A673 (cell line): ENCODE results near the gene SAT2. TPM values are rescaled to one million over a fixed set of nuclear protein-coding genes. Genes with fewer than 3 reads are reported as not detected.

Source experiments
- BruUV-seq: library from RNA; stranded (reverse); fragments of 400-500 nt; replicated peaks from 2 replicates; lab custom pipeline; 2021; lab: Mats Ljungman, UMichigan
- CTCF ChIA-PET: fragments of 300-600 bp; sonication (Branson Sonifier 250); formaldehyde crosslinking; loops from one replicate; lab custom pipeline; 2022; ENCODE audit warnings: antibody characterized with exemption; lab: Charles Lee
- POLR2A ChIA-PET: fragments of 300-600 bp; sonication (Branson Sonifier 250); formaldehyde crosslinking; loops from one replicate; lab custom pipeline; 2022; ENCODE audit warnings: antibody characterized with exemption; ENCODE audit not compliant: low non-redundant PET; lab: Charles Lee
- DNase-seq: peaks from one replicate; pipeline ENCODE4 v3.0.0-alpha.2; 2015; ENCODE audit warnings: low spot score
- H3K27ac ChIP-seq: fragments of 200-600 bp; sonication (generic); 2 replicates; pipeline ENCODE4 v1.5.1; 2016; ENCODE audit warnings: mixed run types, low read depth, mild to moderate bottlenecking, mixed read lengths, antibody characterized with exemption, low read length; ENCODE audit not compliant: poor library complexity, severe bottlenecking
- H3K27me3 ChIP-seq: fragments of 200-600 bp; sonication (generic); replicated peaks from 2 replicates; pipeline ENCODE4 v1.6.1; 2017; ENCODE audit warnings: mixed run types, low read depth, mild to moderate bottlenecking, mixed read lengths, antibody characterized with exemption, low read length; ENCODE audit not compliant: insufficient read depth, poor library complexity
- H3K36me3 ChIP-seq: fragments of 200-600 bp; sonication (generic); 2 replicates; pipeline ENCODE4 v1.6.1; 2016; ENCODE audit warnings: mixed run types, mild to moderate bottlenecking, mixed read lengths, antibody characterized with exemption, low read length; ENCODE audit not compliant: insufficient read depth, poor library complexity, severe bottlenecking
- H3K4me1 ChIP-seq: fragments of 200-600 bp; sonication (generic); 2 replicates; pipeline ENCODE4 v1.6.1; 2017; ENCODE audit warnings: mixed run types, mild to moderate bottlenecking, mixed read lengths, antibody characterized with exemption, low read length; ENCODE audit not compliant: insufficient read depth, poor library complexity, severe bottlenecking
- H3K4me3 ChIP-seq: fragments of 200-600 bp; sonication (generic); 2 replicates; pipeline ENCODE4 v1.5.1; 2016; ENCODE audit warnings: low read depth, mixed run types, mild to moderate bottlenecking, mixed read lengths, low read length; ENCODE audit not compliant: poor library complexity, severe bottlenecking
- H3K9me3 ChIP-seq: fragments of 200-600 bp; sonication (generic); 2 replicates; pipeline ENCODE4 v1.6.1; 2016; ENCODE audit warnings: mixed run types, low read depth, mild to moderate bottlenecking, mixed read lengths, antibody characterized with exemption, low read length; ENCODE audit not compliant: poor library complexity, severe bottlenecking
- CTCF ChIP-seq: fragments of 300-800, 200-600 bp; sonication (generic); conservative IDR thresholded peaks from 2 replicates; pipeline ENCODE4 v1.5.1; 2017; ENCODE audit warnings: low read depth, mild to moderate bottlenecking, antibody characterized with exemption, low read length, moderate library complexity, mixed read lengths
- EZH2 ChIP-seq: fragments of 200-600 bp; sonication (generic); IDR thresholded peaks from 2 replicates; pipeline ENCODE4 v1.6.1; 2017; ENCODE audit warnings: borderline replicate concordance, low read depth, mild to moderate bottlenecking, mixed read lengths, antibody characterized with exemption, low read length; ENCODE audit not compliant: poor library complexity, severe bottlenecking
- intact Hi-C: fragments of 100-400 bp; cut with micrococcal nuclease; formaldehyde crosslinking; loops from one replicate; pipeline ENCODE4 v1.10.0; 2022; ENCODE audit not compliant: unreplicated experiment
- total RNA-seq: library from RNA; stranded (reverse); gene quantifications from 2 replicates; pipeline ENCODE4 v1.2.3, GENCODE V29; 2021

SAT2 gene
- total RNA-seq, 1 experiment from 2014 or later = 61.7 TPM

- Histone ChIP-seq H3K4me3 (no peak within 1 kb of the TSS), H3K36me3 (peaks cover 61% of the 10 kb centered on the region), H3K27ac (peak within 1 kb of the TSS; percentile 74), H3K9me3 (no peaks in the 10 kb centered on the region), H3K4me1 (peaks cover 64% of the 10 kb centered on the region), H3K27me3 (no peaks in the 10 kb centered on the region)
- CTCF ChIA-PET = interaction anchor here (2.0 kb wide), 1 partner anchor 10 kb away, joined by 6 read pairs; no protein-coding TSS in a partner anchor
- intact Hi-C loops = no loop called here
- no peak for TF ChIP-seq EZH2
- no peak for TF ChIP-seq CTCF
- POLR2A ChIA-PET = no interaction called here
- no TSS peak for BruUV-seq
- DNase-seq = peak; percentile 88
Observed at GRCh38 chr17:7579001-7579833, 48.4 kb downstream of the SAT2 start, which contains the start of gene CD68. CD68 (plus strand) TSS chr17:7579638; CDS start chr17:7579678, 40 bp downstream.

- no peak for DNase-seq
- Histone ChIP-seq H3K36me3 (peaks cover 73% of the 10 kb centered on the region), H3K4me3 (no peak overlapping the region), H3K9me3 (no peaks in the 10 kb centered on the region), H3K27me3 (no peaks in the 10 kb centered on the region), H3K4me1 (peaks cover 56% of the 10 kb centered on the region), H3K27ac (no peak overlapping the region)
- POLR2A ChIA-PET = no interaction called here
- intact Hi-C loops = no loop called here
- BruUV-seq = TSS peak; percentile 14
- TF ChIP-seq CTCF (no peak), EZH2 (no peak)
- CTCF ChIA-PET = interaction anchor here (0.9 kb wide), 1 partner anchor 17 kb away, joined by 3 read pairs; no protein-coding TSS in a partner anchor
Observed at GRCh38 chr17:7577327-7578199, 50.1 kb downstream of the SAT2 start.

- no TSS peak for BruUV-seq
- ChIA-PET CTCF (interaction anchor here (0.9 kb wide), 1 partner anchor 16 kb away, joined by 3 read pairs; no protein-coding TSS in a partner anchor), POLR2A (no interaction called here)
- intact Hi-C loops = no loop called here
- DNase-seq = no peak
- H3K9me3 ChIP-seq = no peaks in the 10 kb centered on the region
- H3K36me3 ChIP-seq = peaks cover 73% of the 10 kb centered on the region
- no peaks in the 10 kb centered on the region for H3K27me3 ChIP-seq
- peaks cover 45% of the 10 kb centered on the region for H3K4me1 ChIP-seq
- no peak overlapping the region for H3K4me3 ChIP-seq
- H3K27ac ChIP-seq = peak overlapping the region; percentile 53
- TF ChIP-seq CTCF = no peak
- TF ChIP-seq EZH2 = no peak
Observed at GRCh38 chr17:7576432-7576937, 51.1 kb downstream of the SAT2 start.
